Liver (tissue), 3 donors: Measurements from ENCODE around the gene PAPPA2.

Experiments used
- CTCF ChIP-seq: fragments of 150-350 bp; IDR thresholded peaks from 2 replicates; pipeline ENCODE4 v1.5.1; 2017; ENCODE audit warnings: improper control_type of control experiment, low read depth, low read length; ENCODE audit not compliant: missing input control
- EGR1 ChIP-seq, 2 donors: IDR thresholded peaks; 2 replicates each; pipeline ENCODE4 v1.6.1; 2016 to 2018; ENCODE audit warnings: antibody characterized with exemption in 2 of 2, low read depth in 2 of 2
- GABPA ChIP-seq, 2 donors: IDR thresholded peaks in 1 of 2; conservative IDR thresholded peaks in 1 of 2; 2 replicates each; pipeline ENCODE4 v1.6.1; 2016; ENCODE audit warnings: antibody characterized with exemption in 2 of 2, mild to moderate bottlenecking in 1 of 2, moderate library complexity in 1 of 2
- HNF4G ChIP-seq: IDR thresholded peaks from 2 replicates; pipeline ENCODE4 v1.6.1; 2016; ENCODE audit warnings: antibody characterized with exemption
- JUND ChIP-seq, 2 donors: IDR thresholded peaks; 2 replicates each; pipeline ENCODE4 v1.6.1; 2016; ENCODE audit warnings: antibody characterized with exemption in 2 of 2
- NR2F2 ChIP-seq: IDR thresholded peaks from 2 replicates; pipeline ENCODE4 v1.6.1; 2016; ENCODE audit warnings: antibody characterized with exemption
- RAD21 ChIP-seq, 2 donors: IDR thresholded peaks; 2 replicates each; pipeline ENCODE4 v1.6.1; 2016; ENCODE audit warnings: antibody characterized with exemption in 2 of 2, mild to moderate bottlenecking in 2 of 2
- REST ChIP-seq: IDR thresholded peaks from 2 replicates; pipeline ENCODE4 v1.6.1; 2016; ENCODE audit warnings: antibody characterized with exemption, mild to moderate bottlenecking
- SP1 ChIP-seq: IDR thresholded peaks from 2 replicates; pipeline ENCODE4 v1.6.1; 2018; ENCODE audit warnings: antibody characterized with exemption, mild to moderate bottlenecking
- TAF1 ChIP-seq: conservative IDR thresholded peaks from 2 replicates; pipeline ENCODE4 v1.6.1; 2016; ENCODE audit warnings: antibody characterized with exemption, mild to moderate bottlenecking
- YY1 ChIP-seq: IDR thresholded peaks from 2 replicates; pipeline ENCODE4 v1.6.1; 2016; ENCODE audit warnings: antibody characterized with exemption, mild to moderate bottlenecking
- ZBTB33 ChIP-seq: IDR thresholded peaks from 2 replicates; pipeline ENCODE4 v1.6.1; 2016; ENCODE audit warnings: antibody characterized with exemption
- donor health status: healthy.
- donor health status: healthy.

GRCh38 chr1:176557543-176558258 is 94.7 kb downstream of the PAPPA2 start:
- TF ChIP-seq ZBTB33 (no peak), RAD21 (IDR thresholded peaks at IDR 0.05) (peak in 1 of 2 donors; percentile 62), CTCF (no peak), EGR1 (IDR thresholded peaks at IDR 0.05; ENCODE audit: low read depth in 2 of 2) (peak in 1 of 2 donors; percentile 9), GABPA (IDR thresholded peaks at IDR 0.05 in 1 of 2, conservative IDR thresholded peaks at IDR 0.05 in 1 of 2) (no peak), TAF1 (no peak), REST (no peak), YY1 (peak; percentile 70), HNF4G (peak; percentile 61), SP1 (peak; percentile 73), NR2F2 (peak; percentile 29), JUND (IDR thresholded peaks at IDR 0.05) (peak; percentile 54 to 78)
